Measurements from ENCODE around the gene MTUS2. TPM values are rescaled to one million over a fixed set of nuclear protein-coding genes. Genes with fewer than 3 reads are reported as not detected.

Gene MTUS2
- polyA plus RNA-seq, 3 donors from 2014 or later = 0.02 TPM; not detected in 2

- peaks cover 0 to 5% (median 5%) of the 10 kb centered on the region in 3 donors for H3K27me3 Mint-ChIP-seq (ENCODE audit: low read depth in 3 of 3)
Measured at GRCh38 chr13:29464105-29464679, 644.1 kb downstream of the MTUS2 start.

DNA sequence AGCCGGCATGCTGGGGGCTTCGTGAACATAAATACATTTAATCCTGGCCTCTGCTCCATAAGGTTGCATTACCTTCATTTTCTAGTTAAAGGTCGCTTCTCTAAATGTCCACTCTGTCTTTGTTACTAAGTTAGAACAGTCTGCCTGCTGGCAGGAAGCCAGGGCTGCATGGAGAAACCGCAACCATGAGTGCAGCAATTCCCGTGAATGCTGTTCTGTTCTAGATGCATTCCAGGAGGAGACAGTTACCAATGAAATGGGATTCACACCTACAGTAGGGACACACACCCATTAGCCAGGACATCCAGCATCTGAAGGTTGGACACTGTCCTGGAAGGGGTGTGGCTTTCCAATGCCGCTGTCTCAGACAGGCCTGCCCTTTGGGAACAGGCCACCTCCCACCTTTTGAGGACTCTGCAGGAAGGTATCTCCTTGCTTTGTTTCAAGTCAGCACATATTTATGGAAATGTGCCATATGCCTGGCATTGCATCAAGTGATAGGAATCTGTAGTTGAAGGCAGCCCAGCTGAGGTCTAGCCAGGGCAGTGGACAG lies 645.7 kb downstream of the MTUS2 start:
- H3K4me3 Mint-ChIP-seq = no peak overlapping the region

More at GRCh38 chr13:29464105-29464679, 644.1 kb downstream of the MTUS2 start:
- Mint-ChIP-seq H3K27ac (no peak overlapping the region), H3K4me3 (no peak overlapping the region), H3K4me1 (peaks cover 0 to 8% of the 10 kb centered on the region in 2 donors), H3K9me3 (no peaks in the 10 kb centered on the region), H3K36me3 (no peaks in the 10 kb centered on the region)
- DNase-seq = no peak

DNA sequence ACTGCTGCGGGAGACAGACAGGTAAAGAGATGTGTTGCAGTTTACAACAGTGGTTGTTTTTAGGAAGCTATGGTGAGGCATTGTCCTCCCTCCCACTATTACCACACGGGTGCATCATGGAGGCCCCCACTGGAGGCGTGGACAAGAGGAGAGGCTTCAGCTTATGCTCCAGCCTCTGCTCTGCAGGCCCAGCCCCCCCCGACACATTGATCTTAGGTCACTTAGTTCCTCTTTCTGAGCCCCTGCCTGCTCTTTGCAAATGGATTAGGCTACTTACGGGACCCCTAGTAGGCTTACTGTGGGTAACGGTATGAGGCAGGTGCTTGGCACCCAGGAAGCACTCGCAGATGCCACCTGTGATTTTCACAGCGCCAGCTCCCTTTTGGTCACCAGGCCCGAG lies 651.4 kb downstream of the MTUS2 start:
- Mint-ChIP-seq H3K27ac (no peak overlapping the region), H3K27me3 (ENCODE audit: low read depth in 3 of 3) (peaks cover 0 to 4% (median 0%) of the 10 kb centered on the region in 3 donors), H3K9me3 (no peaks in the 10 kb centered on the region), H3K36me3 (no peaks in the 10 kb centered on the region), H3K4me3 (no peak overlapping the region), H3K4me1 (peaks cover 0 to 8% of the 10 kb centered on the region in 2 donors)
- no peak for DNase-seq

More for the DNA sequence above, 645.7 kb downstream of the MTUS2 start:
- no peak for DNase-seq
- Mint-ChIP-seq H3K9me3 (no peaks in the 10 kb centered on the region), H3K27me3 (ENCODE audit: low read depth in 3 of 3) (peaks cover 0 to 5% (median 0%) of the 10 kb centered on the region in 3 donors), H3K36me3 (no peaks in the 10 kb centered on the region), H3K27ac (no peak overlapping the region), H3K4me1 (peaks cover 0 to 8% of the 10 kb centered on the region in 2 donors)

DNA sequence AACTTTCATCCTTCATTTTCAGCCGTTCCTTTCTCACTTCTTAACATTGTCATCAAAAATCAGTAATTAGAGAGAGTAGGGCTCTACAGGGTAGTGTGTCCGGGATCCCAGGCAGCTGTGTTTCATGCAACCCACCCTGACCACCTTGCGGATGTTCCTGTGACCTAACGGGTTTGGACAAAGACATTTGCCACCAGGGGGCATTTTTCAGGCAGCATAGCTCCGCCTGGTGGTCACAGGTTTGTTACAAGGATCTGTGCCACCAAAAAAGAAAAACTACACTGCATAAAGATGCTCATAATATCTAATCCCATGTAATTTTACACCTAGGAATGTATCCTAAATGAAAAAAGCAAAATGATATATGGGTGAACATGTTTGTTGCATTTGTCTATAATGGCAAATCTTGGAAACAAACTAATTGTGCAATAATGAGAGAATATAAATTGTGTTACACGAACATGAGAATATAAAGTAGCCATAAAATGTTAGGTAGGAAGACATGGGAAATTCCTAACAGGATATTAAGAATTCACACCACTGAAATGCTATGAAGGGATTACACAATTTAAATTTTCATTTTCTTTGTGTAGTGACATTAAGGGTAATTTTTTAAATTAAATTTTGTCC lies 652.3 kb downstream of the MTUS2 start:
- H3K4me3 Mint-ChIP-seq = no peak overlapping the region
- peaks cover 0 to 7% (median 0%) of the 10 kb centered on the region in 3 donors for H3K27me3 Mint-ChIP-seq (ENCODE audit: low read depth in 3 of 3)
- no peaks in the 10 kb centered on the region for H3K36me3 Mint-ChIP-seq
- H3K9me3 Mint-ChIP-seq = no peaks in the 10 kb centered on the region
- peaks cover 0 to 4% of the 10 kb centered on the region in 2 donors for H3K4me1 Mint-ChIP-seq
- DNase-seq = peak in 2 of 3 donors; percentile 12 to 24
- H3K27ac Mint-ChIP-seq = no peak overlapping the region

DNA sequence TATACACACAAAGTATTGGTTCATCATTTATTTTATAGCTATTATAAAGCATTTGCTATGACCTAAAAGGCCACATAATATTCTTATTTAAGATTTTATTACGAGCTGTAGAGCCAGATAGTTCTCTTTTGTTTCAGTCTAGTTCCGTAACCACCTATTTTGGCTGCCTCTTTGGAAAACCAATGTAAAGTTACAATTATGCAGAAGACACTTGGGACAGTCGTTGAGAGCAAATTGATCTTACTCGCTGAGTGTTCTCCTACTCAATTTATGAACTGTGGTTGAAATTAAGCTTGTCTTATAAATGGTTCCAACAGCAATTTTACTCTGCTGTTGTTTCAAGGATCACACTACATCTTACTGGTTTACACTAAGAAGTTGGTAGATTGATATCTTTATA lies 653.0 kb downstream of the MTUS2 start:
- peaks cover 0 to 8% (median 0%) of the 10 kb centered on the region in 3 donors for H3K27me3 Mint-ChIP-seq (ENCODE audit: low read depth in 3 of 3)

DNA sequence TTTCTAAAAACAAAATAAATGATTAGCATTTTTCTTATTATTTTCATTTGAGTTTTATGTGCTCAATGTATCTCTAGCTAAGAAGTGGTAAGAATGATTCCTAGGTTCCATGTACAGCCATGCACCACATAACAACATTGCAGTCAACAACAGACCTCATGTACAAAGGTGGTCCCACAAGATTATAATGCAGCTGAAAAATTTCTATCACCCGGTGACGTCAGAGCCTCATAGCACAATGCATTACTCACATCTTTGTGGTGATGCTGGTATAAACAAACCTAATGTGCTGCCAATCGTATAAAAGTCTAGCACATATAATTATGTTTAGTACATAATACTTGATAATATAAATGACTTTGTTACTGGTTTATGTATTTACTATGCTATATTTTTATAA lies 654.9 kb downstream of the MTUS2 start:
- peaks cover 0 to 8% (median under 1%) of the 10 kb centered on the region in 3 donors for H3K27me3 Mint-ChIP-seq (ENCODE audit: low read depth in 3 of 3)
- H3K4me1 Mint-ChIP-seq = no peaks in the 10 kb centered on the region
- DNase-seq = no peak
- no peaks in the 10 kb centered on the region for H3K36me3 Mint-ChIP-seq
- H3K27ac Mint-ChIP-seq = no peak overlapping the region
- H3K9me3 Mint-ChIP-seq = no peaks in the 10 kb centered on the region
- H3K4me3 Mint-ChIP-seq = no peak overlapping the region

More for the DNA sequence above, 653.0 kb downstream of the MTUS2 start:
- Mint-ChIP-seq H3K4me1 (no peaks in the 10 kb centered on the region), H3K4me3 (no peak overlapping the region), H3K36me3 (no peaks in the 10 kb centered on the region), H3K9me3 (no peaks in the 10 kb centered on the region), H3K27ac (no peak overlapping the region)
- no peak for DNase-seq

GRCh38 chr13:29476046-29476445 lies 655.9 kb downstream of the MTUS2 start:
- Mint-ChIP-seq H3K27me3 (ENCODE audit: low read depth in 3 of 3) (peaks cover 0 to 8% (median 2%) of the 10 kb centered on the region in 3 donors), H3K4me1 (no peaks in the 10 kb centered on the region), H3K4me3 (no peak overlapping the region), H3K36me3 (no peaks in the 10 kb centered on the region), H3K9me3 (no peaks in the 10 kb centered on the region), H3K27ac (no peak overlapping the region)
- no peak for DNase-seq

DNA sequence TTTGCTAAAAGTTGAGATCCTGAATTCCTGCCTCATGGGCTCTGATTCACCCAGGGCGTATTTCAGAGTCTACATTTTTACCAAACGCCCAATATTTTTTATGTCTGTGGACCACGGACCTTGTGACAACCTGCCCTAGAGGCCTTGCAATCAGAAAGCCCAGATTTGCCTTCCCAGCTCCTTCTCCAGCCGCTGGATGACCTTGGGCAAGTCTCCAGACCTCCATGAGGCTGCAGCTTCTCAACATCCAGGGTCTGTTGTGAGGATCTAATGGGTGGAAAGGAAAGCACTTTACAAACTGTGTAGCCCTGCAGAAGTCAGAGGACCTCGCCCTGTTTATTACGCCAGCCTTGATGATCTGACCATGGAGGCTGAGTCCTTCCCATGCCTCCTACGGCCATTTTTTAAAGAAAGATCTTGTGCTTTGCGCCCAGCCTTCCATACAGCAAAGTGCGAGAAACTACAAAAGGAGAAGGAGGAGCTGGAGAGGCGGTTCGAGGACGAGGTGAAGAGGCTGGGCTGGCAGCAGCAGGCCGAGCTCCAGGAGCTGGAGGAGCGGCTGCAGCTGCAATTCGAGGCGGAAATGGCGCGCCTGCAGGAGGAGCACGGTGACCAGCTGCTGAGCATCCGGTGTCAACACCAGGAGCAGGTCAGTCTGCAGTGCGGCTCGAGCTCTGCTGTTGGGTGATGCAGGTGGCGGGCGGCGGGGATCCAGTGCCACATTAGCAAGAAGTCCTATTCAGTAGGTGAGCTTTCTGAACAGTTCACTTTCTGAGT lies 659.8 kb downstream of the MTUS2 start:
- H3K36me3 Mint-ChIP-seq = no peaks in the 10 kb centered on the region
- no peak for DNase-seq
- H3K27ac Mint-ChIP-seq = no peak overlapping the region
- no peaks in the 10 kb centered on the region for H3K4me1 Mint-ChIP-seq
- no peak overlapping the region for H3K4me3 Mint-ChIP-seq
- H3K27me3 Mint-ChIP-seq (ENCODE audit: low read depth in 3 of 3) = peaks cover 0 to 12% (median 5%) of the 10 kb centered on the region in 3 donors
- H3K9me3 Mint-ChIP-seq = no peaks in the 10 kb centered on the region

GRCh38 chr13:29480893-29481525 lies 660.9 kb downstream of the MTUS2 start:
- no peak for DNase-seq
- Mint-ChIP-seq H3K4me1 (no peaks in the 10 kb centered on the region), H3K9me3 (no peaks in the 10 kb centered on the region), H3K36me3 (no peaks in the 10 kb centered on the region), H3K27me3 (ENCODE audit: low read depth in 3 of 3) (peaks cover 0 to 12% (median 5%) of the 10 kb centered on the region in 3 donors), H3K27ac (no peak overlapping the region), H3K4me3 (no peak overlapping the region)

DNA sequence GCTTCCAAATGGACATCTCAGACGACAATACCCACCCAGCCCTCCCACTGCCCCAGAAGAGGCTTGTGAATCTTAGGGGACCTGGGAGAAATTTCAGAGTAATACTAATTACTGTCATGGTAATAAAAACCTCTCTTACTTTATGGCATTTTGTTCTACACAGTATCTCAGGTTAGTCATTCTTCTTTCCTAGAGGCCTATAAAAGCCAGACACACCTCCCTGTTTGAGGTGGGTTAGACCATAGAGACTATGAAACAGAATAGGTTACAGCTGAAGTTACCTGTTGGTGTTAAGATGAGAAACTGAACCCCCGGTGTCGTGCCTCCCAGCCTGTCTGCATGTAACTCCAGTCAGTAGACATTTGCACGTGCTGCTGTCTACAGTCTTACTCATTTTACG lies 661.5 kb downstream of the MTUS2 start:
- DNase-seq = no peak
- Mint-ChIP-seq H3K27ac (no peak overlapping the region), H3K27me3 (ENCODE audit: low read depth in 3 of 3) (peaks cover 0 to 7% (median 7%) of the 10 kb centered on the region in 3 donors), H3K36me3 (no peaks in the 10 kb centered on the region), H3K4me1 (no peaks in the 10 kb centered on the region), H3K9me3 (no peaks in the 10 kb centered on the region), H3K4me3 (no peak overlapping the region)

DNA sequence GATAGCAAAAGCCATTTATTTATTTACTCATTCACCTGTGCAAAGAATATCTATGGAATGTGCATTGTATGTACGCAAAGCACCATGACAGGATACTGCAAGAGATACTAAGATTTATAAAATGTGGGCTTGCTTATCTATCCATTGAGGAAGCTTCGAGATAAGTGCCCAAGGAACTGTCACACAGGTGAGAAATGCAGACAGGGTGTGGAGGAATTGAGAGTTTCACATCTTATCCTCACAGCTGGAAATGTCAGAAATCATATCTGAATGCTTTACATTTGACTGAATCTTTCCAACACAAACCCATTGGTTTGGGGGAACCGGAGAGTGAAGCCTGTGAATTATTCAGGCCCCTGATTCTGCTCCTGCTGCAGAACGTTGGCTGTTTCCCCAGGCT lies 662.4 kb downstream of the MTUS2 start:
- no peak overlapping the region for H3K27ac Mint-ChIP-seq
- H3K27me3 Mint-ChIP-seq (ENCODE audit: low read depth in 3 of 3) = peaks cover 0 to 9% (median 4%) of the 10 kb centered on the region in 3 donors
- H3K4me3 Mint-ChIP-seq = no peak overlapping the region
- no peak for DNase-seq
- no peaks in the 10 kb centered on the region for H3K4me1 Mint-ChIP-seq
- H3K36me3 Mint-ChIP-seq = no peaks in the 10 kb centered on the region
- H3K9me3 Mint-ChIP-seq = no peaks in the 10 kb centered on the region

DNA sequence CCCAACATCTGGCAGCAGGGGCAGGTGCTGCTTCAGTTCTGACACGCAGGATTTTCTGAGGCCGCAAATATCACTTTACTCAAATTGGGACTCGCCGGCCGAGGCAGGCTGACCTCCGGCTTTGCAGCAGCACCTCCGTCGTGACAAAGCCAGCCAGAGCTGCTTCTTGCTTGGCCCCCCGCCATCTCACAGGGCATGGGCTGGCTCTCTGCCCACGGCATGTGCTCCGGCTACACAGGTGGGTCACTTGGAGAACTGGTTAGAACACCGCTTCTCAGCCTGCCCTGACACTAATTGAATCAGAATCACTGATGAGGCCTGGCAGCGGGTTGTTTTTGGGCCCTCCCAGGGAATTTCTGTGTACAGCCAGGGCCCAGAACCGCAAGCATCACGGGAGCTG lies 663.1 kb downstream of the MTUS2 start:
- DNase-seq = no peak
- Mint-ChIP-seq H3K9me3 (no peaks in the 10 kb centered on the region), H3K36me3 (no peaks in the 10 kb centered on the region), H3K4me1 (no peaks in the 10 kb centered on the region), H3K4me3 (no peak overlapping the region), H3K27me3 (ENCODE audit: low read depth in 3 of 3) (peaks cover 0 to 9% (median 4%) of the 10 kb centered on the region in 3 donors), H3K27ac (no peak overlapping the region)

DNA sequence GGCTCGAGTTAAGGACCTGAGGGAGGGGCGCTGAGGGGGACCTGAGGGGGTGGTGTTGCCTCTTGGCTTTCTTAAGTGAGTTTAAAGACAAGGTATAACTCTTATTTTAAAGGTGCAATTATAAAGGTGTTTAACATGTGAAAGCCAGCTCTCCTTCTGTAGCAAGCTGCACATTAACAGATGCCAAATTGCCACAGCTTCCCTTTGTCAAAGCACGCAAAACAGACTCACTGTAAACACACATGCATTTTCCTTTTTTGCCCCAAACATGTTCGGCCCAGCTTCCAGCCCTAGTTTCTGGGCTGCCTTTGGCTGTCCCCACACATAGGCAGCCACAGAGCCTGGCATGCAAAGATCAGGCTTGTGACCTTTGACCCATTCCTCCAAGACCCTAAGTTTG lies 663.5 kb downstream of the MTUS2 start:
- no peak overlapping the region for H3K4me3 Mint-ChIP-seq
- H3K4me1 Mint-ChIP-seq = no peaks in the 10 kb centered on the region
- peaks cover 0 to 9% (median 5%) of the 10 kb centered on the region in 3 donors for H3K27me3 Mint-ChIP-seq (ENCODE audit: low read depth in 3 of 3)
- H3K27ac Mint-ChIP-seq = no peak overlapping the region
- no peaks in the 10 kb centered on the region for H3K9me3 Mint-ChIP-seq
- no peak for DNase-seq
- H3K36me3 Mint-ChIP-seq = no peaks in the 10 kb centered on the region

All from immature natural killer cell (primary cell).